Activated T-helper 1 cell treated with anti-CD3 and anti-CD28 coated beads, Interleukin-12 subunit alpha, Interleukin-12 subunit beta, Interleukin-2, Interleukin-4 antibody, amounts not matched to agents 30 ng/mL and 10 ng/mL and 1 ng/mL, durations not matched to agents 14 hours and 24 hours and 36 hours (primary cell): Measurements from ENCODE around the gene ZFAND5. TPM values are rescaled to one million over a fixed set of nuclear protein-coding genes. Genes with fewer than 3 reads are reported as not detected.

Experiments used
- DNase-seq: peaks from one replicate; pipeline ENCODE4 v3.0.0; 2021; ENCODE audit warnings: low spot score
- H3K27ac Mint-ChIP-seq: one replicate; pipeline ENCODE4 v1.8.0; 2021; ENCODE audit warnings: mild to moderate bottlenecking, mixed read lengths
- H3K27me3 Mint-ChIP-seq: one replicate; pipeline ENCODE4 v1.8.0; 2022; ENCODE audit warnings: mild to moderate bottlenecking, moderate library complexity, mixed read lengths; ENCODE audit not compliant: insufficient read depth
- H3K36me3 Mint-ChIP-seq: one replicate; pipeline ENCODE4 v1.8.0; 2021; ENCODE audit warnings: low read depth, mixed read lengths
- H3K4me1 Mint-ChIP-seq: one replicate; pipeline ENCODE4 v1.8.0; 2021; ENCODE audit warnings: low read depth, mixed read lengths
- H3K4me3 Mint-ChIP-seq: one replicate; pipeline ENCODE4 v1.8.0; 2021; ENCODE audit warnings: mild to moderate bottlenecking, moderate library complexity, mixed read lengths
- H3K9me3 Mint-ChIP-seq: one replicate; pipeline ENCODE4 v1.8.0; 2021; ENCODE audit warnings: mixed read lengths
- intact Hi-C: fragments of 100-400 bp; cut with micrococcal nuclease; formaldehyde crosslinking; loops from one replicate; pipeline ENCODE4 v1.15.1; 2024
- total RNA-seq: library from RNA; stranded (reverse); gene quantifications from 2 replicates; pipeline ENCODE4 v1.2.3, GENCODE V29; 2022

ZFAND5 gene
- total RNA-seq, 1 donor from 2014 or later, result 131 TPM

- peaks cover 85% of the 10 kb centered on the region for H3K36me3 Mint-ChIP-seq
- H3K27me3 Mint-ChIP-seq, result no peaks in the 10 kb centered on the region
- H3K4me3 Mint-ChIP-seq, result no peak overlapping the region
- peaks cover 62% of the 10 kb centered on the region for H3K4me1 Mint-ChIP-seq
- DNase-seq, result no peak
- peak overlapping the region; percentile 36 for H3K27ac Mint-ChIP-seq
- intact Hi-C loops, result no loop called here
- no peaks in the 10 kb centered on the region for H3K9me3 Mint-ChIP-seq
These were observed 8.9 kb downstream of the ZFAND5 start for GRCh38 chr9:72356041-72356582.

GRCh38 chr9:72355153-72355552 lies 9.9 kb downstream of the ZFAND5 start:
- Mint-ChIP-seq H3K27ac (no peak overlapping the region), H3K36me3 (peaks cover 79% of the 10 kb centered on the region), H3K27me3 (no peaks in the 10 kb centered on the region), H3K9me3 (no peaks in the 10 kb centered on the region), H3K4me1 (peaks cover 55% of the 10 kb centered on the region), H3K4me3 (no peak overlapping the region)
- intact Hi-C loops, result no loop called here
- DNase-seq, result no peak

- peaks cover 74% of the 10 kb centered on the region for H3K36me3 Mint-ChIP-seq
- no peaks in the 10 kb centered on the region for H3K27me3 Mint-ChIP-seq
- no peaks in the 10 kb centered on the region for H3K9me3 Mint-ChIP-seq
- DNase-seq, result no peak
- intact Hi-C loops, result no loop called here
- H3K27ac Mint-ChIP-seq, result no peak overlapping the region
- no peak overlapping the region for H3K4me3 Mint-ChIP-seq
- peaks cover 54% of the 10 kb centered on the region for H3K4me1 Mint-ChIP-seq
These were observed 10.3 kb downstream of the ZFAND5 start for GRCh38 chr9:72354704-72355103.

- H3K9me3 Mint-ChIP-seq, result no peaks in the 10 kb centered on the region
- no peak overlapping the region for H3K27ac Mint-ChIP-seq
- H3K4me3 Mint-ChIP-seq, result no peak overlapping the region
- H3K36me3 Mint-ChIP-seq, result peaks cover 65% of the 10 kb centered on the region
- intact Hi-C loops, result no loop called here
- DNase-seq, result no peak
- H3K27me3 Mint-ChIP-seq, result no peaks in the 10 kb centered on the region
- H3K4me1 Mint-ChIP-seq, result peaks cover 51% of the 10 kb centered on the region
These were observed 11.4 kb downstream of the ZFAND5 start for GRCh38 chr9:72353455-72354116.

GRCh38 chr9:72352911-72353388 lies 12.1 kb downstream of the ZFAND5 start:
- peaks cover 60% of the 10 kb centered on the region for H3K36me3 Mint-ChIP-seq
- H3K4me1 Mint-ChIP-seq, result peaks cover 46% of the 10 kb centered on the region
- DNase-seq, result no peak
- no peak overlapping the region for H3K4me3 Mint-ChIP-seq
- no peaks in the 10 kb centered on the region for H3K27me3 Mint-ChIP-seq
- intact Hi-C loops, result no loop called here
- no peaks in the 10 kb centered on the region for H3K9me3 Mint-ChIP-seq
- H3K27ac Mint-ChIP-seq, result no peak overlapping the region

GRCh38 chr9:72351538-72352453 lies 13.2 kb downstream of the ZFAND5 start:
- Mint-ChIP-seq H3K27me3 (no peaks in the 10 kb centered on the region), H3K4me1 (peaks cover 35% of the 10 kb centered on the region), H3K4me3 (no peak overlapping the region), H3K9me3 (no peaks in the 10 kb centered on the region), H3K27ac (no peak overlapping the region), H3K36me3 (peaks cover 50% of the 10 kb centered on the region)
- no peak for DNase-seq
- intact Hi-C loops, result no loop called here

- Mint-ChIP-seq H3K9me3 (no peaks in the 10 kb centered on the region), H3K27ac (no peak overlapping the region), H3K4me3 (no peak overlapping the region), H3K4me1 (peaks cover 24% of the 10 kb centered on the region), H3K36me3 (peaks cover 32% of the 10 kb centered on the region), H3K27me3 (no peaks in the 10 kb centered on the region)
- intact Hi-C loops, result loop anchor here (1.0 to 5.0 kb wide), 4 partner anchors 12 to 453 kb away; no protein-coding TSS in a partner anchor
- no peak for DNase-seq
These were observed 15.1 kb downstream of the ZFAND5 start for GRCh38 chr9:72349911-72350310.

GRCh38 chr9:72349240-72349639 lies 15.8 kb downstream of the ZFAND5 start:
- peaks cover 25% of the 10 kb centered on the region for H3K36me3 Mint-ChIP-seq
- H3K27me3 Mint-ChIP-seq, result no peaks in the 10 kb centered on the region
- peak overlapping the region; percentile 26 for H3K27ac Mint-ChIP-seq
- no peak for DNase-seq
- H3K9me3 Mint-ChIP-seq, result no peaks in the 10 kb centered on the region
- H3K4me3 Mint-ChIP-seq, result no peak overlapping the region
- intact Hi-C loops, result loop anchor here (1.0 to 5.0 kb wide), 4 partner anchors 13 to 452 kb away; no protein-coding TSS in a partner anchor
- peaks cover 21% of the 10 kb centered on the region for H3K4me1 Mint-ChIP-seq

- Mint-ChIP-seq H3K9me3 (no peaks in the 10 kb centered on the region), H3K36me3 (peaks cover 4% of the 10 kb centered on the region), H3K4me3 (no peak overlapping the region), H3K27me3 (peaks cover 3% of the 10 kb centered on the region), H3K4me1 (peaks cover 21% of the 10 kb centered on the region), H3K27ac (no peak overlapping the region)
- intact Hi-C loops, result loop anchor here (5.0 kb wide), 1 partner anchor 449 kb away; no protein-coding TSS in a partner anchor
- DNase-seq, result no peak
These were observed 18.7 kb downstream of the ZFAND5 start for GRCh38 chr9:72346333-72346732.

GRCh38 chr9:72338631-72339030 lies 26.4 kb downstream of the ZFAND5 start:
- H3K4me3 Mint-ChIP-seq, result no peak overlapping the region
- no peaks in the 10 kb centered on the region for H3K4me1 Mint-ChIP-seq
- H3K36me3 Mint-ChIP-seq, result no peaks in the 10 kb centered on the region
- H3K27ac Mint-ChIP-seq, result no peak overlapping the region
- no peaks in the 10 kb centered on the region for H3K9me3 Mint-ChIP-seq
- no peak for DNase-seq
- intact Hi-C loops, result no loop called here
- peaks cover 8% of the 10 kb centered on the region for H3K27me3 Mint-ChIP-seq

- no peak for DNase-seq
- Mint-ChIP-seq H3K27me3 (peaks cover 10% of the 10 kb centered on the region), H3K4me3 (no peak overlapping the region), H3K9me3 (no peaks in the 10 kb centered on the region), H3K27ac (no peak overlapping the region), H3K4me1 (no peaks in the 10 kb centered on the region), H3K36me3 (no peaks in the 10 kb centered on the region)
- intact Hi-C loops, result no loop called here
These were observed 27.7 kb downstream of the ZFAND5 start for GRCh38 chr9:72337286-72337685.

- Mint-ChIP-seq H3K4me3 (no peak overlapping the region), H3K9me3 (no peaks in the 10 kb centered on the region), H3K36me3 (no peaks in the 10 kb centered on the region), H3K27ac (no peak overlapping the region), H3K4me1 (no peaks in the 10 kb centered on the region), H3K27me3 (peaks cover 16% of the 10 kb centered on the region)
- no peak for DNase-seq
- intact Hi-C loops, result no loop called here
These were observed 30.2 kb downstream of the ZFAND5 start for GRCh38 chr9:72334658-72335337.
